SK-N-MC (cell line): ENCODE data around the gene CDS2.

ENCODE experiments used
- DNase-seq: peaks from one replicate; pipeline ENCODE4 v3.0.0-alpha.2; 2011; ENCODE audit warnings: low read depth, low spot score
- H3K27ac ChIP-seq: fragments of 200-600 bp; sonication (generic); 2 replicates; pipeline ENCODE4 v1.5.1; 2016; ENCODE audit warnings: mixed run types
- H3K36me3 ChIP-seq: fragments of 200-600 bp; sonication (generic); 2 replicates; pipeline ENCODE4 v1.6.1; 2017; ENCODE audit warnings: antibody characterized with exemption, low read length, mixed read lengths; ENCODE audit not compliant: insufficient read depth
- H3K4me3 ChIP-seq: fragments of 200-600 bp; sonication (generic); 2 replicates; pipeline ENCODE4 v1.5.1; 2016
- H3K9ac ChIP-seq: fragments of 200-600 bp; sonication (generic); 2 replicates; pipeline ENCODE4 v1.8.0; 2017; ENCODE audit warnings: mixed run types, mixed read lengths; ENCODE audit not compliant: insufficient read length
- H3K9me3 ChIP-seq: fragments of 200-600 bp; sonication (generic); 2 replicates; pipeline ENCODE4 v1.6.1; 2017; ENCODE audit warnings: low read depth, mild to moderate bottlenecking, antibody characterized with exemption, low read length, moderate library complexity, mixed read lengths
- EZH2 ChIP-seq: fragments of 200-600 bp; sonication (generic); IDR thresholded peaks from one replicate; pipeline ENCODE4 v1.6.1; 2017; ENCODE audit warnings: antibody characterized with exemption
- FOXP2 ChIP-seq: optimal IDR thresholded peaks from 2 replicates; pipeline ENCODE3; 2011; ENCODE audit warnings: mild to moderate bottlenecking, moderate library complexity; ENCODE audit not compliant: insufficient read depth; ENCODE audit errors: extremely low read length, control extremely low read depth
- POLR2AphosphoS5 ChIP-seq: IDR thresholded peaks from 2 replicates; pipeline ENCODE4 v1.6.1; 2012; ENCODE audit warnings: mild to moderate bottlenecking, low read depth, low read length, borderline replicate concordance

Gene CDS2

DNA sequence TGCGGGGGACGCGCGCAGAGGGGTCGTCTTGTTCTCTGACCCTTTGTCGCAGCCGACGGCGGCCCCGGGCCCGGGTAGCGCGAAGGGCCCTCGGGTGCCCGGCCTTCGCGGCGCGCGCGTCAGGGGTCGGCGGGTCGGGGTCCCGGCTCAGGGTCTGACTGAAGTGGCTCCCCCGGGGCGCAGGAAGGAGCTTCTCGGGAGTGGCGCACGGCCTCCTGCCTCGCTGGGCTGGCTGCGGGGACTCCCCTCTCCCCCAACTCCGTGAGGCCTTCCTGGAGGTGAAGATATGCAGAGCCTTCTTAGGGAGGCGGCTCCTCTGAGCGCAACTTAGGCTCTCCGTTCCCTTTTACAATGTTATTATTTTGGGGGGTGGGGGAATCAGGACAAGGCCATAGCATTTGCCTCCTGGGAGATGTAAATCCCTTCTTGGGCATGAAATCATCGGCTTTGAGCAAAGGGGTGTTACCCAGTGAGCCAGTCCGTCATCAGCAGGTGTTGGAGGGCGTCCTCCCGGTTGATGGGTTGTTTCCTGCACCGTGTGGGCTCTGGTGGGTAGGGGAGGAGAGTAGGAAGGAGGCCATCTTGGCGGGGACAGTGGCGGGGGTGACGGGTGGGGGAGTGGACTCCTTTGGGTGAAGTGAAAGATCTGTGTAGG, 523 bp downstream of the CDS2 start:
- TF ChIP-seq POLR2AphosphoS5 (no peak), FOXP2 (no peak), EZH2 (no peak)
- no peaks in the 10 kb centered on the region for H3K36me3 ChIP-seq
- H3K9me3 ChIP-seq, result no peaks in the 10 kb centered on the region
- no peak overlapping the region for H3K27ac ChIP-seq
- peak overlapping the region; percentile 98 for H3K4me3 ChIP-seq
- peak overlapping the region; percentile 86 for H3K9ac ChIP-seq
- no peak for DNase-seq

DNA sequence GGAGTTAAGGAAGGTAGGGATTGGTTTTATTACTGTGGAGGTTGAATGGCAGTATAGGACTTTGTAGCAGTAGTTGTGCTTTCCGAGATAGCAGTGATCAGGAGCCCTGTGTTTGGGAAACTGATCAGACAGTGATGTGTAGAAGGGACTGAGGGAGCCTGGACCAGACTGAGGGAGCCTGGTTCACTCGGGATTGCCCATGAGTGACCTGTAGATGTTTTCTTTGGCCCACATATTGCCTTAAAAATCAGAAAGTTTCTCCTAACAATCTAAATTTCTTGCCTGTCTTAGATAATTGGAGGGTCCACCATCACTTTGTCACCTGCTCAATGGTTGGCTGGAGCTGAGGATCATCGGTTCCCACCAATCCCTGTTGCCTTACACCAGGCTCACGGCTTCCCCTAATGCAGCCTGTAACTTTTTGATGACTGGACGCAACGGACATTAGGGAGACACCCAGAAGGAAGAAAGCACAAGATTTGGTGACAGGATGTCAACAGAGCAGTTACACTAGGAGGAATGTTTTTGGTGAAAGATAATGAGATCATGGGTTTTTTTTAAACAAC, 1.1 kb downstream of the CDS2 start:
- Histone ChIP-seq H3K9ac (peak overlapping the region; percentile 86), H3K4me3 (peak overlapping the region; percentile 98), H3K27ac (no peak overlapping the region), H3K36me3 (no peaks in the 10 kb centered on the region), H3K9me3 (no peaks in the 10 kb centered on the region)
- no peak for TF ChIP-seq POLR2AphosphoS5
- TF ChIP-seq EZH2, result no peak
- TF ChIP-seq FOXP2, result no peak
- DNase-seq, result no peak

DNA sequence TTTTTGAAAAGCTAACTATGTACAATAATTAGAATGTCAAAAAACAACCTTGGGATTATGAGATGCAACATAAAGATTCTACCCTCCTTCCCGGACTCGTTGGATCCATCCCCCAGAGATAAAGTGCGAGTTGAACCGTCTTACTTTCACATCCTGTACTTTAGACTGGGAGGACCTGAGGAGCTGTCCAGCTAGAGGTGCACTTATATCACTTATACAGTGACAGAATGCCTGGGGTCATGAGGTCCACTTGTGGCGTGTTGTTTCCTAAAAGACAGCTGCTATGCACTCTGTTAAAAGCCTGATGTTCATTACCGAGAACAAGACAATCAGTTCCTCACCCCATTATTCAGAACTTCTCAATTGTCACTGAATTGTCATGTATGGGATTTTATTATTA, 2.1 kb downstream of the CDS2 start:
- H3K4me3 ChIP-seq, result no peak overlapping the region
- no peak overlapping the region for H3K27ac ChIP-seq
- DNase-seq, result no peak
- no peaks in the 10 kb centered on the region for H3K9me3 ChIP-seq
- no peak overlapping the region for H3K9ac ChIP-seq
- H3K36me3 ChIP-seq, result no peaks in the 10 kb centered on the region
- TF ChIP-seq POLR2AphosphoS5 (no peak), FOXP2 (no peak), EZH2 (no peak)

DNA sequence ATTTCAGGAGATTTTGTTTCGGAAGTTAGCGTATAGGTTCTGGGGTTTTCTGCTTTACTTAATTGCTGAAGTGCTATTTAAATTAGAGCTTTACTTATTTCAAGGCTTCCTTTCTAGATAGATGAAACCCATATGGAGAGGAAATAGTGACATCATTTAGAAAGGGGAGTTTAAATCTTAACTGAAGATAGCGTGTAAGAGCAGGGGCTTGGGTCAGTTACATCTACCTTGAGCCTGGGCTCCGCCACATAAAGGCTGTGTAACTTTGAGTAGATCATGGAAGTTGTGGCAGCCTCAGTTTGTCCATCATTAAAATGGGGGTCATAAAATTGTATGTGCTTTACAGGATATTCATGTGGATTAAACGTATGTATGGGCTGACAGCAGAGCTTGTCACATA, 4.7 kb downstream of the CDS2 start:
- Histone ChIP-seq H3K36me3 (no peaks in the 10 kb centered on the region), H3K9me3 (no peaks in the 10 kb centered on the region), H3K9ac (peak overlapping the region; percentile 57), H3K4me3 (peak overlapping the region; percentile 74), H3K27ac (peak overlapping the region; percentile 98)
- no peak for DNase-seq
- TF ChIP-seq EZH2 (no peak), POLR2AphosphoS5 (no peak), FOXP2 (no peak)

DNA sequence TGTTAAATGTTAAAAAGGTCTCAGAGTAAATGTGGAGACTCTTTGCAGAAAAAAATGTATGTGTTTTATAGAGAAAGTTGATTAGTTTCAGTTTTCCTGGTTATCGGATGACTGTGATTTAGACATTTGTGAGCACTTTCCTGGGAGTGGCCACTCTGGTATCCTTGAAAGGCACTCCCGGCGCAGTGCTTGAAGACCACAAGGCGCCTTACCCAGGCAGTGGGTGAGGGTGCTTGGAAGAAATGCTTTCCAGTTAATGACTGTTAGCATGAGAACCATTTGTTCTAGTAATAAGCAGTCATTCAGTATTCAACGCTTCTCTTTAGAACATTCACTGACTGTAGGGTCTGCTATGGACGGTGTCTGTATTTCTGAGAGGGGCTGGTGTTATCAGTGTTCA, 7.2 kb downstream of the CDS2 start:
- H3K27ac ChIP-seq, result no peak overlapping the region
- no peaks in the 10 kb centered on the region for H3K36me3 ChIP-seq
- no peak for DNase-seq
- no peaks in the 10 kb centered on the region for H3K9me3 ChIP-seq
- H3K9ac ChIP-seq, result no peak overlapping the region
- no peak for TF ChIP-seq EZH2
- no peak for TF ChIP-seq POLR2AphosphoS5
- TF ChIP-seq FOXP2, result no peak
- no peak overlapping the region for H3K4me3 ChIP-seq

DNA sequence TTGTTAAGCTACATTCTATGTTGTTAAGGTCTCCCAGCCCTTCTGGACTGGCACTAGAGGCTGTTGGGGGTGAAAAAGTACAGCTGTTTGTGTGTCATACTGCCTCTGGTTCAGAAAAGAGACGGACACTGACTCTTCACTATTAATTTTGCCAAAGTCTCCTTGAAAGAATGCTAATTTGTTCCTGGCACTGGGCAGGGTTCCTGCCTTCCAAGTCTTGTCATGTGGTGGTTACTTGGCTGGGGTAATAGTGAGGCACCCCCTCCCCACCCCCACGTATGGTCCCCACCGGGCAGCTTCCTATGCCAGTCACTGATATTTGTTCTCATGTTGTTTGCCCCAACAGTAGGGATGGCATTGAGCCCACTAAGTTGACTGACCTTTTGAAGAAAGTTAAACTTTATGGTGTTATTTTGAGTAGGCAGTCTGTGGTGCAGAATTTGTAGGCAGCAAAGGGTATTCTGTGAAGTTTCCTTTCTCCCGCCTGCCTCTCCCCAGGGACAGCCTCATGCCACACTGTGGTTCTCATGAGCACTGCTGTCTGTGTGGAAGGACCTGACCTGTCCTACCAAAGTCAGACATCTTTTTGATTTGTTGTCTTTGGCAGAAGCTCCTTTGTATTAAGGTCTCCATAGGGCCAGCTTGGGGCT, 8.7 kb downstream of the CDS2 start:
- no peak overlapping the region for H3K27ac ChIP-seq
- TF ChIP-seq FOXP2 (no peak), POLR2AphosphoS5 (no peak), EZH2 (no peak)
- H3K9ac ChIP-seq, result no peak overlapping the region
- no peak for DNase-seq
- H3K4me3 ChIP-seq, result no peak overlapping the region
- no peaks in the 10 kb centered on the region for H3K9me3 ChIP-seq
- H3K36me3 ChIP-seq, result no peaks in the 10 kb centered on the region

DNA sequence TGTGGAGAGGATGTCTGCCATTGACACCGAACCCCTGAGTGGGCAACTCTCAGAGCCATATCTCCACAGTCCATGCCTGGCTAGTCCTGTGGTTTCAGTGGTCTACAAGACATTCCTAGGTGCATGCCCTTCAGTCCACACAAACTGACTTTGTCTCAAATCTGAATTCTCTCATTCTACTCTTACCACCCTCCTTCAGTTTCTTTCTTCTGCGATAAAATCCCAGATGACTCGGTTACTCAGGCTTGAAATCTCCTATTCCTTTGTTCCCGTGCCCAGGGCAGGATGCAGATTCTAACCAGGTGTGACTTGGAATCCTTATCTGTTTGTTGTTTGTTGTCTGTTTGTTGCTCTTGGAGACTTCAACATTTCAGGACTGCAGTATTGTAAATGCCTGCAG, 9.3 kb downstream of the CDS2 start:
- Histone ChIP-seq H3K9me3 (no peaks in the 10 kb centered on the region), H3K27ac (no peak overlapping the region), H3K4me3 (no peak overlapping the region), H3K9ac (no peak overlapping the region), H3K36me3 (no peaks in the 10 kb centered on the region)
- TF ChIP-seq POLR2AphosphoS5, result no peak
- no peak for TF ChIP-seq EZH2
- TF ChIP-seq FOXP2, result no peak
- no peak for DNase-seq

DNA sequence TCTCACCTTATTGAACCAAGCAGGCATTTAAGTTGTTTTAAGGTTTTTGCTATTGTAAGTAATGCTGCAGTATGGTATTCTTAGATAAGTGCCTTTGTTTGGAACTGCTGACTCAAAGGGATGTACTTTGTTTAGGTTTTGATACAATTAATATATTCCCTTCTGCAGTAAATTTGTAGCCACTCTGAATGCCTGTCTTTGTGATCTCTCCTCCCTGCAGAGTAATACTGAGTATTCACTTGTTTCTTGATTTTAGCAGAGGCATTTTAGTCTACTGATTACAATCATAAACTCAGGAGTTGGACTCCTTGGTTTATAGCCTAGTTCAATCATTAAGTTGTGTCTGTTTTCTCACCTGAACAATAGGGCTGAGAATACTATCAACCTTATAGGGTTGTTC, 13.4 kb downstream of the CDS2 start:
- no peak overlapping the region for H3K9ac ChIP-seq
- no peak overlapping the region for H3K27ac ChIP-seq
- 0 out of 2 replicates have a peak, but pooled peaks cover 5% of the 10 kb centered on the region for H3K36me3 ChIP-seq
- no peak for DNase-seq
- H3K4me3 ChIP-seq, result no peak overlapping the region
- TF ChIP-seq EZH2, result no peak
- TF ChIP-seq FOXP2, result no peak
- TF ChIP-seq POLR2AphosphoS5, result no peak
- no peaks in the 10 kb centered on the region for H3K9me3 ChIP-seq
